ENCODE measurements around the gene BICD2. TPM values are rescaled to one million over a fixed set of nuclear protein-coding genes. Genes with fewer than 3 reads are reported as not detected.
A peak's percentile ranks its signal among the peaks of the same experiment; 100 is the strongest.

The BICD2 gene
- total and polyA plus RNA-seq, 2 donors (not counting 1 experiment from before 2014, with no cell fraction given) = 33.2 to 49.5 TPM

- Histone ChIP-seq H3K9me3 (ENCODE audit: control extremely low read depth in 1 of 3, control insufficient read depth in 2 of 3, insufficient read depth in 1 of 3, low read length in 2 of 3) (no peaks in the 10 kb centered on the region), H3K4me3 (ENCODE audit: control extremely low read depth in 1 of 5, extremely low read depth in 1 of 5, insufficient read depth in 1 of 5, low read depth in 2 of 5, low read length in 4 of 5) (peak overlapping the region in 2 of 5 experiments; percentile 19 to 67), H4K20me1 (ENCODE audit: control insufficient read depth, insufficient read depth, low read length, poor library complexity, severe bottlenecking) (peaks cover 76% of the 10 kb centered on the region), H3K27me3 (replicated peaks in 1 of 4; ENCODE audit: control extremely low read depth in 1 of 4, control insufficient read depth in 3 of 4, insufficient read depth in 4 of 4, low read length in 3 of 4) (no peaks in the 10 kb centered on the region), H3K36me3 (replicated peaks in 1 of 2; ENCODE audit: control extremely low read depth in 1 of 2, control insufficient read depth in 1 of 2, extremely low read depth in 1 of 2, insufficient read depth in 2 of 2, low read length in 1 of 2) (peaks cover 3 to 53% of the 10 kb centered on the region in 2 experiments), H3K4me1 (ENCODE audit: control insufficient read depth in 2 of 2, insufficient read depth in 2 of 2, low read length in 2 of 2) (peaks cover 60 to 94% of the 10 kb centered on the region in 2 donors), H2AFZ (ENCODE audit: insufficient read depth, low read depth, low read length, poor library complexity, severe bottlenecking) (no peak overlapping the region), H3K9ac (ENCODE audit: low read length) (peak overlapping the region; percentile 60), H3K4me2 (replicated peaks; ENCODE audit: low read depth, low read length, poor library complexity, severe bottlenecking) (peak overlapping the region; percentile 85), H3K27ac (ENCODE audit: low read length in 2 of 2) (peak overlapping the region in 1 of 2 donors; percentile 76), H3K79me2 (ENCODE audit: control insufficient read depth, insufficient read depth, low read length) (peaks cover 72% of the 10 kb centered on the region)
- 85% methylated on average over 10 of the region's 13 CpGs for WGBS (ENCODE audit: insufficient coverage)
- intact Hi-C loops (cut with micrococcal nuclease) = no loop called here
- Mint-ChIP-seq H3K27ac (peak overlapping the region; percentile 95), H3K9me3 (ENCODE audit: insufficient read depth) (no peaks in the 10 kb centered on the region), H3K27me3 (no peaks in the 10 kb centered on the region), H3K4me3 (peak overlapping the region; percentile 91), H3K4me1 (peaks cover 94% of the 10 kb centered on the region)
- ATAC-seq (ENCODE audit: low read depth) (no peak), DNase-seq (no peak)
- no peak for TF ChIP-seq EZH2 (IDR thresholded peaks at IDR 0.05; ENCODE audit: borderline replicate concordance, insufficient read depth, low read depth, low read length, poor library complexity, severe bottlenecking)
- TF ChIP-seq, protein P1, sequence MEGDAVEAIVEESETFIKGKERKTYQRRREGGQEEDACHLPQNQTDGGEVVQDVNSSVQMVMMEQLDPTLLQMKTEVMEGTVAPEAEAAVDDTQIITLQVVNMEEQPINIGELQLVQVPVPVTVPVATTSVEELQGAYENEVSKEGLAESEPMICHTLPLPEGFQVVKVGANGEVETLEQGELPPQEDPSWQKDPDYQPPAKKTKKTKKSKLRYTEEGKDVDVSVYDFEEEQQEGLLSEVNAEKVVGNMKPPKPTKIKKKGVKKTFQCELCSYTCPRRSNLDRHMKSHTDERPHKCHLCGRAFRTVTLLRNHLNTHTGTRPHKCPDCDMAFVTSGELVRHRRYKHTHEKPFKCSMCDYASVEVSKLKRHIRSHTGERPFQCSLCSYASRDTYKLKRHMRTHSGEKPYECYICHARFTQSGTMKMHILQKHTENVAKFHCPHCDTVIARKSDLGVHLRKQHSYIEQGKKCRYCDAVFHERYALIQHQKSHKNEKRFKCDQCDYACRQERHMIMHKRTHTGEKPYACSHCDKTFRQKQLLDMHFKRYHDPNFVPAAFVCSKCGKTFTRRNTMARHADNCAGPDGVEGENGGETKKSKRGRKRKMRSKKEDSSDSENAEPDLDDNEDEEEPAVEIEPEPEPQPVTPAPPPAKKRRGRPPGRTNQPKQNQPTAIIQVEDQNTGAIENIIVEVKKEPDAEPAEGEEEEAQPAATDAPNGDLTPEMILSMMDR (IDR thresholded peaks at IDR 0.05) = no peak
- POLR2A ChIA-PET = interaction anchor here (2.4 kb wide), 1 partner anchor 43 kb away, joined by 9 read pairs; no protein-coding TSS in a partner anchor
- CTCF ChIA-PET = interaction anchor here (5.6 to 12.4 kb wide), 3 partner anchors 11 to 65 kb away, joined by 55 to 241 read pairs (median 109); partner anchors contain the start of gene BICD2
Observed at GRCh38 chr9:92726971-92727715, 37.5 kb downstream of the BICD2 start.

DNA sequence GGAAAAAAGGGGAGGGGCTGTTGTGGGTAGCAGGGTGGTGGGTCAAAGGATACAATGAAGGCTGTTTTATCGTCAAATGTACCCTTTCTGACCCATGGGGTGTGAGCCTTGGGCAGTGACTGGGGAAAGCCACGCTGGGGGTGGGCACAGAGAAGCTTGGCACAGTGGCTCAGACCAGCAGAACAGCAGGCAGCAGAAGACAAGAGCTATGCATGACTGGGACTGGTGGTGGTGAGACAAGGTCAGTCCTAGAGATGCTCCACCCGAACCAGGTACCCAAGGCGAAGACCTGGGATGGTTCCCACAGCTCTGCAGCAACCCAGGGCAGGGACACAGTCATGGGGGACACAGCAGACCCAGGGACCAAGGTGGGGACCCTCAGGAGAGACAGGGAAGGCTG is 38.3 kb downstream of the BICD2 start:
- H4K20me1 ChIP-seq (ENCODE audit: control insufficient read depth, insufficient read depth, low read length, poor library complexity, severe bottlenecking) = peaks cover 69% of the 10 kb centered on the region

More for the DNA sequence above, 38.3 kb downstream of the BICD2 start:
- Histone ChIP-seq H3K4me3 (ENCODE audit: control extremely low read depth in 1 of 5, extremely low read depth in 1 of 5, insufficient read depth in 1 of 5, low read depth in 2 of 5, low read length in 4 of 5) (no peak overlapping the region), H3K9ac (ENCODE audit: low read length) (peak overlapping the region; percentile 15), H3K4me2 (replicated peaks; ENCODE audit: low read depth, low read length, poor library complexity, severe bottlenecking) (peak overlapping the region; percentile 85), H3K79me2 (ENCODE audit: control insufficient read depth, insufficient read depth, low read length) (peaks cover 64% of the 10 kb centered on the region), H3K4me1 (ENCODE audit: control insufficient read depth in 2 of 2, insufficient read depth in 2 of 2, low read length in 2 of 2) (peaks cover 60 to 94% of the 10 kb centered on the region in 2 donors), H2AFZ (ENCODE audit: insufficient read depth, low read depth, low read length, poor library complexity, severe bottlenecking) (no peak overlapping the region), H3K27ac (ENCODE audit: low read length in 2 of 2) (peak overlapping the region in 1 of 2 donors; percentile 76), H3K9me3 (ENCODE audit: control extremely low read depth in 1 of 3, control insufficient read depth in 2 of 3, insufficient read depth in 1 of 3, low read length in 2 of 3) (no peaks in the 10 kb centered on the region), H3K36me3 (replicated peaks in 1 of 2; ENCODE audit: control extremely low read depth in 1 of 2, control insufficient read depth in 1 of 2, extremely low read depth in 1 of 2, insufficient read depth in 2 of 2, low read length in 1 of 2) (peaks cover 3 to 59% of the 10 kb centered on the region in 2 experiments), H3K27me3 (replicated peaks in 1 of 4; ENCODE audit: control extremely low read depth in 1 of 4, control insufficient read depth in 3 of 4, insufficient read depth in 4 of 4, low read length in 3 of 4) (no peaks in the 10 kb centered on the region)
- H3K27me3 Mint-ChIP-seq = no peaks in the 10 kb centered on the region
- H3K9me3 Mint-ChIP-seq (ENCODE audit: insufficient read depth) = no peaks in the 10 kb centered on the region
- CTCF ChIA-PET = interaction anchor here (9.5 to 12.4 kb wide), 2 partner anchors 10 to 66 kb away, joined by 109 to 241 read pairs; no protein-coding TSS in a partner anchor
- POLR2A ChIA-PET = no interaction called here
- peaks cover 94% of the 10 kb centered on the region for H3K4me1 Mint-ChIP-seq
- H3K27ac Mint-ChIP-seq = peak overlapping the region; percentile 95
- ATAC-seq (ENCODE audit: low read depth) (no peak), DNase-seq (no peak)
- intact Hi-C loops (cut with micrococcal nuclease) = no loop called here
- 98% methylated on average over 4 of the region's 4 CpGs for WGBS (ENCODE audit: insufficient coverage)
- TF ChIP-seq, protein P1 (IDR thresholded peaks at IDR 0.05) = no peak
- no peak for TF ChIP-seq EZH2 (IDR thresholded peaks at IDR 0.05; ENCODE audit: borderline replicate concordance, insufficient read depth, low read depth, low read length, poor library complexity, severe bottlenecking)
- peak overlapping the region; percentile 45 for H3K4me3 Mint-ChIP-seq
